ENCODE data around the gene CCDC136.

DNA sequence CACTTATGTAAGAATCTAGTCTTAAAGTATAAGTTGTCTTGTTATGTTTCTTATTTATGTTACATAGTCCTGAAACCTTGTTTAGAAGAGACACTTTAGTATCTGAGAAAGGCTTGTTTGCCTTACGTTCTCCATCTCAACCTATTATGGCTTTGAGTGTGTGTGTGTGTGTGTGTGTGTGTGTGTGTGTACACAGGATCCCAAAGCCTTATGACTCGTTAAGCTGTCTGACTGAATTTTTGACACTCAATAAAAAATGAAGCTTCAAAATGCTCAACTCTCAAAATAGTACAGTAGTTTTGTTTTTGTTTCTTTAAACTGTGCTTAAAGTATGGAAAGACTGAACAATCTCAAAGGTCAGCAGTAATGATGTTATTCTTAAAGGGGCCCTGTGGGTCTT is 34.6 kb upstream of the CCDC136 start:
- no peak for TF ChIP-seq CTCF (IDR thresholded peaks at IDR 0.05 in 2 of 3, conservative IDR thresholded peaks at IDR 0.05 in 1 of 3; ENCODE audit: borderline replicate concordance in 1 of 3, insufficient read depth in 1 of 3, low read depth in 2 of 3, low read length in 2 of 3)
- no peak for TF ChIP-seq POLR2A (IDR thresholded peaks at IDR 0.05; ENCODE audit: borderline replicate concordance, extremely low read depth, insufficient read depth, insufficient read length)
- no peak for TF ChIP-seq ZNF274 (IDR thresholded peaks at IDR 0.05; ENCODE audit: low read depth, low read length)
- TF ChIP-seq ATF3 (IDR thresholded peaks at IDR 0.05): no peak
- no peak for TF ChIP-seq EZH2 (IDR thresholded peaks at IDR 0.05)
- TF ChIP-seq YY1 (IDR thresholded peaks at IDR 0.05; ENCODE audit: extremely low read depth, insufficient replicate concordance, low read depth, low read length): no peak
- TF ChIP-seq, protein P1, sequence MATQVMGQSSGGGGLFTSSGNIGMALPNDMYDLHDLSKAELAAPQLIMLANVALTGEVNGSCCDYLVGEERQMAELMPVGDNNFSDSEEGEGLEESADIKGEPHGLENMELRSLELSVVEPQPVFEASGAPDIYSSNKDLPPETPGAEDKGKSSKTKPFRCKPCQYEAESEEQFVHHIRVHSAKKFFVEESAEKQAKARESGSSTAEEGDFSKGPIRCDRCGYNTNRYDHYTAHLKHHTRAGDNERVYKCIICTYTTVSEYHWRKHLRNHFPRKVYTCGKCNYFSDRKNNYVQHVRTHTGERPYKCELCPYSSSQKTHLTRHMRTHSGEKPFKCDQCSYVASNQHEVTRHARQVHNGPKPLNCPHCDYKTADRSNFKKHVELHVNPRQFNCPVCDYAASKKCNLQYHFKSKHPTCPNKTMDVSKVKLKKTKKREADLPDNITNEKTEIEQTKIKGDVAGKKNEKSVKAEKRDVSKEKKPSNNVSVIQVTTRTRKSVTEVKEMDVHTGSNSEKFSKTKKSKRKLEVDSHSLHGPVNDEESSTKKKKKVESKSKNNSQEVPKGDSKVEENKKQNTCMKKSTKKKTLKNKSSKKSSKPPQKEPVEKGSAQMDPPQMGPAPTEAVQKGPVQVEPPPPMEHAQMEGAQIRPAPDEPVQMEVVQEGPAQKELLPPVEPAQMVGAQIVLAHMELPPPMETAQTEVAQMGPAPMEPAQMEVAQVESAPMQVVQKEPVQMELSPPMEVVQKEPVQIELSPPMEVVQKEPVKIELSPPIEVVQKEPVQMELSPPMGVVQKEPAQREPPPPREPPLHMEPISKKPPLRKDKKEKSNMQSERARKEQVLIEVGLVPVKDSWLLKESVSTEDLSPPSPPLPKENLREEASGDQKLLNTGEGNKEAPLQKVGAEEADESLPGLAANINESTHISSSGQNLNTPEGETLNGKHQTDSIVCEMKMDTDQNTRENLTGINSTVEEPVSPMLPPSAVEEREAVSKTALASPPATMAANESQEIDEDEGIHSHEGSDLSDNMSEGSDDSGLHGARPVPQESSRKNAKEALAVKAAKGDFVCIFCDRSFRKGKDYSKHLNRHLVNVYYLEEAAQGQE (IDR thresholded peaks at IDR 0.05; ENCODE audit: low read depth): no peak
- TF ChIP-seq, protein P2, sequence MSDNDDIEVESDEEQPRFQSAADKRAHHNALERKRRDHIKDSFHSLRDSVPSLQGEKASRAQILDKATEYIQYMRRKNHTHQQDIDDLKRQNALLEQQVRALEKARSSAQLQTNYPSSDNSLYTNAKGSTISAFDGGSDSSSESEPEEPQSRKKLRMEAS (IDR thresholded peaks at IDR 0.05): no peak
- TF ChIP-seq FOSL1 (IDR thresholded peaks at IDR 0.05; ENCODE audit: low read depth): no peak
- TF ChIP-seq TCF7L2 (IDR thresholded peaks at IDR 0.05; ENCODE audit: borderline replicate concordance, extremely low read depth, insufficient read depth, insufficient read length): no peak
- no peak for TF ChIP-seq RAD21 (IDR thresholded peaks at IDR 0.05; ENCODE audit: low read depth)
- no peak for TF ChIP-seq SIN3A (IDR thresholded peaks at IDR 0.05; ENCODE audit: low read depth)
